Tracheal epithelial cell (primary cell): ENCODE measurements around the gene GNB4. TPM values are rescaled to one million over a fixed set of nuclear protein-coding genes. Genes with fewer than 3 reads are reported as not detected.

Experiments used
- total RNA-seq: library from RNA; depleted of rRNA; stranded (reverse); fragments of >200 nt; gene quantifications from 2 replicates; pipeline ENCODE4 v1.2.1, GENCODE V29; 2014

Gene GNB4
- 11.9 and 26.0 TPM in 2 replicates for total RNA-seq

GRCh38 chr3:179451265-179452175 lies at the start of gene GNB4:
GNB4 (minus strand) TSS chr3:179451470; CDS start chr3:179426200, 25,270 bp downstream.

GRCh38 chr3:179347345-179348194 lies 103.7 kb downstream of the GNB4 start, which contains the start of gene MFN1:
MFN1 (plus strand) TSS chr3:179347709; CDS start chr3:179348852, 1,143 bp downstream.

Other genes with a start within 250 kb of the GNB4 start
- under 0.01 and 0.21 TPM in 2 replicates for gene KCNMB3, start 200.4 kb downstream of the GNB4 start, total RNA-seq
- gene ZNF639, start 128.4 kb downstream of the GNB4 start, total RNA-seq: 40.7 and 55.8 TPM in 2 replicates
- gene MFN1, start 103.8 kb downstream of the GNB4 start, total RNA-seq: 38.8 and 46.5 TPM in 2 replicates
- 64.2 and 75.4 TPM in 2 replicates for gene ACTL6A, start 111.5 kb upstream of the GNB4 start, total RNA-seq
- 32.2 and 34.2 TPM in 2 replicates for gene MRPL47, start 153.2 kb upstream of the GNB4 start, total RNA-seq
- gene NDUFB5, start 153.3 kb upstream of the GNB4 start, total RNA-seq: 120 and 151 TPM in 2 replicates
- 1.9 and 2.4 TPM in 2 replicates for gene USP13, start 201.6 kb upstream of the GNB4 start, total RNA-seq